NCI-H1694 treated with DMSO at 0.1 percent for 48 hours (cell line): ENCODE measurements around the gene SHFL.

ENCODE experiments used
- DNase-seq: peaks from one replicate; lab custom pipeline; 2025; lab: John Stamatoyannopoulos, UW

SHFL gene

GRCh38 chr19:10085641-10086590 is at the start of gene SHFL:
TSS of gene SHFL (plus strand) at chr19:10086317. CDS start at chr19:10086428, 111 bp downstream.
- no peak for DNase-seq

- DNase-seq, result no peak
These were observed 49.5 kb upstream of the SHFL start for GRCh38 chr19:10036601-10037071.

GRCh38 chr19:10037367-10037766 is 48.8 kb upstream of the SHFL start:
- DNase-seq, result no peak

- no peak for DNase-seq
These were observed 48.3 kb upstream of the SHFL start for GRCh38 chr19:10037809-10038208.

GRCh38 chr19:10043286-10043927 is 42.7 kb upstream of the SHFL start:
- DNase-seq, result no peak

GRCh38 chr19:10044390-10044789 is 41.7 kb upstream of the SHFL start:
- no peak for DNase-seq

GRCh38 chr19:10045371-10045770 is 40.7 kb upstream of the SHFL start:
- DNase-seq, result no peak

- no peak for DNase-seq
These were observed 36.5 kb upstream of the SHFL start for GRCh38 chr19:10049626-10050025.

GRCh38 chr19:10052602-10053360 is 33.3 kb upstream of the SHFL start:
- DNase-seq, result no peak

- no peak for DNase-seq
These were observed 24.3 kb upstream of the SHFL start for GRCh38 chr19:10061717-10062310.

- no peak for DNase-seq
These were observed 17.9 kb upstream of the SHFL start for GRCh38 chr19:10068205-10068604.

GRCh38 chr19:10069046-10069445 is 17.1 kb upstream of the SHFL start:
- DNase-seq, result no peak

GRCh38 chr19:10070730-10071446 is 15.2 kb upstream of the SHFL start:
- no peak for DNase-seq

- peak; percentile 18 for DNase-seq
These were observed 12.0 kb upstream of the SHFL start for GRCh38 chr19:10074153-10074552.

- DNase-seq, result no peak
These were observed 9.6 kb upstream of the SHFL start for GRCh38 chr19:10076535-10076934.

- no peak for DNase-seq
These were observed 7.8 kb upstream of the SHFL start for GRCh38 chr19:10078329-10078728.

GRCh38 chr19:10079031-10079453 is 7.1 kb upstream of the SHFL start:
- no peak for DNase-seq

- DNase-seq, result no peak
These were observed 2.2 kb upstream of the SHFL start for GRCh38 chr19:10083911-10084310.

GRCh38 chr19:10084803-10085202 is 1.3 kb upstream of the SHFL start:
- no peak for DNase-seq

- DNase-seq, result no peak
These were observed 575 bp downstream of the SHFL start for GRCh38 chr19:10086591-10087192.
